ENCODE measurements around the gene FBXO7.

DNA sequence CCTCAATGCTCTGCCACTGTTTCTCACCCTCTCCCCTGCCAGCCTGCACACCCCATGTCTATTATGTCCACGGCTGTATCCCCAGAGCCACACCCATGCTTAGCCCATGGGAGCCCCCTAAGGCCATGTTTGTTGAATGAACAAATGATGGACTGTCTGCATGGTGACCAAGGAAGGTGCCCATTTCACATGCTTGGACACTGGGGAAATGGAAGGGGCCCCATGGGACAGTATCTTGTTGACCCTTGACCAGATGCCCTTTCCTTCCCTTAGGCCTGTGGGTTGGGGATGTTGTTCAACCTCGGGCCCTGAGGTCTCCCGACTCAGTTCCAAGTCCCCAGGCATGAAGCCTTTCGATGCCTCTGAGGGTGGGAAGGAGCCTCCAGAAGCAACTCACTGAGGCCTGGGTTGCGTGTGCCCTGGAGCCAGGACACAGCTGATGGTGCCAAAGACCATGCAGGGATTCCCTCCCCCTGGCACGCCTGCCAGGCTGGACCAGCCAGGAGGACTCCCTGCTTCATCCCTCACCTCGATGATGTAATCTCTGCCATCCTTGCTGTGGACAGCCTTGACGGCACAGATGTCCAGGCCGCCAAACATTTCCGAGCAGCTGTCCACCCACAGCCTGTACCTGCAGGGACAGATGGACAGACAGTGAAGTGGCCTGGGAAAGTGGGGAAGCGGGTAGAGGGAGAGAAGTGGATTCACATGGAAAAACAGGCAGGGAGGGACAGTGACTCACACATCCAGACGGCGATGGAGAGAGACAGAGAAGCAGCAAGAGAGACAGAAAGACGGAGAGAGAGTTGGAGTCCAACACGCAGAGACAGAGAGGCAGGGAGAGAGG lies 58.9 kb downstream of the FBXO7 start:
- TF ChIP-seq, protein P1, sequence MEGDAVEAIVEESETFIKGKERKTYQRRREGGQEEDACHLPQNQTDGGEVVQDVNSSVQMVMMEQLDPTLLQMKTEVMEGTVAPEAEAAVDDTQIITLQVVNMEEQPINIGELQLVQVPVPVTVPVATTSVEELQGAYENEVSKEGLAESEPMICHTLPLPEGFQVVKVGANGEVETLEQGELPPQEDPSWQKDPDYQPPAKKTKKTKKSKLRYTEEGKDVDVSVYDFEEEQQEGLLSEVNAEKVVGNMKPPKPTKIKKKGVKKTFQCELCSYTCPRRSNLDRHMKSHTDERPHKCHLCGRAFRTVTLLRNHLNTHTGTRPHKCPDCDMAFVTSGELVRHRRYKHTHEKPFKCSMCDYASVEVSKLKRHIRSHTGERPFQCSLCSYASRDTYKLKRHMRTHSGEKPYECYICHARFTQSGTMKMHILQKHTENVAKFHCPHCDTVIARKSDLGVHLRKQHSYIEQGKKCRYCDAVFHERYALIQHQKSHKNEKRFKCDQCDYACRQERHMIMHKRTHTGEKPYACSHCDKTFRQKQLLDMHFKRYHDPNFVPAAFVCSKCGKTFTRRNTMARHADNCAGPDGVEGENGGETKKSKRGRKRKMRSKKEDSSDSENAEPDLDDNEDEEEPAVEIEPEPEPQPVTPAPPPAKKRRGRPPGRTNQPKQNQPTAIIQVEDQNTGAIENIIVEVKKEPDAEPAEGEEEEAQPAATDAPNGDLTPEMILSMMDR (IDR thresholded peaks at IDR 0.05; ENCODE audit: borderline replicate concordance, extremely low read depth, low read length, poor library complexity, severe bottlenecking), result no peak
- TF ChIP-seq EZH2 (IDR thresholded peaks at IDR 0.05; ENCODE audit: borderline replicate concordance, low read depth, low read length, severe bottlenecking), result no peak
